Measurements from ENCODE around the gene NFIB. TPM values are rescaled to one million over a fixed set of nuclear protein-coding genes. Genes with fewer than 3 reads are reported as not detected.

NFIB gene
- total RNA-seq, 2 donors from 2014 or later = 74.4 to 80.1 TPM

DNA sequence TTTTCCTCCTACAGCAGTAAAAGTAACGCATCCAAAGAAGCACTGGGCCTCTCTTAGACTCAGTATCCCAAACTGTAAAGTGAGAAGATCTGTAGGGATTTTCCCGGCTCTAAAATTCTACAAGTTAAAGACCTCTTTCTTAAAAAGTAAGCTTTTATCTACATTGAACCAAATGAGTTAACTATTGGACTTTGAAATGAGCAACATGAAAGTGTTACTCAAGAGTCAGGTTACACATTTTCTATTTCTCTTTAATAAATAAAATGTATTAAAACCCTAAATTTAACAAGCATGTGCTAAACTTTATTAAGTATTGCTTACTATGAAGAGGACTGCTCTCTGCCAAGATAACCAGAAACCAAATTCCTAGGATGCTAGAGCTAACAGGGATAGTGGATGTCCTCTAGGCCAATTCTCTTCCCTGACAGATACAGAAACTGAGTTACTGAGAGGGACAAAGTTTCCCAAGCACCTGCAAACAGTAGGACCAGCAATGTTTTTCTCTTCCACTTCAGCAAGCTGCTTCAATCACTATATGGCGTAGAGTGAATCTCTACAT, 21.7 kb downstream of the NFIB start:
- no peaks in the 10 kb centered on the region for H3K9me3 ChIP-seq
- H3K4me3 ChIP-seq = no peak overlapping the region
- no peak for DNase-seq (ENCODE audit: low spot score)
- H3K36me3 ChIP-seq = no peaks in the 10 kb centered on the region
- H3K27ac ChIP-seq = peak overlapping the region in 1 of 2 donors; percentile 53
- H3K27me3 ChIP-seq = no peaks in the 10 kb centered on the region
- TF ChIP-seq CTCF (IDR thresholded peaks at IDR 0.05) = no peak
- peaks cover 0 to 35% of the 10 kb centered on the region in 2 donors for H3K4me1 ChIP-seq

DNA sequence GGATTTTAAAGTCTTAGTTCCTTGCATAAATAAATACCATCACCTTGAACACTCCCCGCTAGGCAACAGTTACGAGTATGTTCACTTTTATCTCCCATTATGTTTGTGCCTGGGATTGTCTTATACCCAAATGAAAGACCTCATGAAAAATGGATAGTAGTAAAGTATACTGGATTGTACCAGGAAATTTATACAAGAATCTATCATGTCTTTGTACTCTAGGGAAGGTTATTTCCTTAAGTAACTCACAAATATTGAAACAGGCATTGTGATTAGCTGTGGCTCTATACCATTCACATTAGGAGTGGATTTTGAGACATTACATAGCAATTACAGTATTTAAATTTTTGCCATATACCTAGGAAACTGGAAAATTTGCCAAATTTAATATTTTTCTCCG, 24.0 kb downstream of the NFIB start:
- H3K27me3 ChIP-seq = no peaks in the 10 kb centered on the region
- no peak overlapping the region for H3K27ac ChIP-seq
- H3K9me3 ChIP-seq = no peaks in the 10 kb centered on the region
- H3K36me3 ChIP-seq = no peaks in the 10 kb centered on the region
- DNase-seq (ENCODE audit: low spot score) = no peak
- peaks cover 0 to 28% of the 10 kb centered on the region in 2 donors for H3K4me1 ChIP-seq
- no peak overlapping the region for H3K4me3 ChIP-seq
- TF ChIP-seq CTCF (IDR thresholded peaks at IDR 0.05) = no peak

DNA sequence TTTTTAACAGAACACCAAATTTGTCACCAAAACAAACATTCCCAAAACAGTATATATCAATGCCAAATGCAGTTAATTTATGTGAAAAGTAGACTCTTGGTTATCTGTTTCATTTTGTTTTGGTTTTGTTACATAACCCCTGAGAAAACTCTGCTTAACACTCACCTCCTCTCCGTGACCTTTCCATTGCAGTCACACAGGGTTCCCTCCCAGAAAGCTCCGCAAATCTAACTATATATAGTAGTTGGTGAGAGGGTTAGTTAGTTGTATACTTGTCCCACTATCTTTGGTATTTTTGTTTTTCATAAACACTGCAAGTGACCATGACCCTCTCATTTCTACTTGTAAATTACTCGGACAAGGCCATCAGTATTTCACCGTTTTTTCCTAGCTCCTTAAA, 25.5 kb downstream of the NFIB start:
- H3K27ac ChIP-seq = peak overlapping the region in 1 of 2 donors; percentile 38

GRCh38 chr9:14286121-14286520, 27.8 kb downstream of the NFIB start:
- no peaks in the 10 kb centered on the region for H3K27me3 ChIP-seq
- DNase-seq (ENCODE audit: low spot score) = no peak
- H3K36me3 ChIP-seq = no peaks in the 10 kb centered on the region
- H3K9me3 ChIP-seq = no peaks in the 10 kb centered on the region
- H3K4me1 ChIP-seq = peaks cover 0 to 47% of the 10 kb centered on the region in 2 donors
- no peak overlapping the region for H3K4me3 ChIP-seq
- TF ChIP-seq CTCF (IDR thresholded peaks at IDR 0.05) = no peak
- no peak overlapping the region for H3K27ac ChIP-seq

More for the DNA sequence above, 25.5 kb downstream of the NFIB start:
- Histone ChIP-seq H3K4me1 (peaks cover 0 to 33% of the 10 kb centered on the region in 2 donors), H3K4me3 (no peak overlapping the region), H3K9me3 (no peaks in the 10 kb centered on the region), H3K36me3 (no peaks in the 10 kb centered on the region), H3K27me3 (no peaks in the 10 kb centered on the region)
- DNase-seq (ENCODE audit: low spot score) = no peak
- no peak for TF ChIP-seq CTCF (IDR thresholded peaks at IDR 0.05)

DNA sequence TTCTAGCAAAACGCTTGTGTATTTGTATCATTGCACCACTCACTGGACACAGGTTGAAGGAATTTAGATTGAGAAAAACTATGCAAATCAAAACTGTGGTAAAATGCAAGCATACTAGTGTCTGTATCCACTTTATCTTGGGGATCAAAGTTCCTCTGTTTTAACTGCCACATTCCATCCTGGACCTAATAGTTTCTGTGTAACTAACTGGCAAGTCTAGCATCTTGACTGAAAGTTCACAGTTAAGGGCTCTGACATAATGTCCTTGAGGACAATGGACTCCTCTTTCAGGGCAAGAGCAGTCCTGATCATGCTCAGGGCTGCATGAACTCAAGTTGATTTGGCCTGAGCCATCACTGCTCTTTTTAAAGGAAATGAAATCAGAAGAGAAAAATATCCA, 30.7 kb downstream of the NFIB start:
- Histone ChIP-seq H3K4me3 (no peak overlapping the region), H3K36me3 (no peaks in the 10 kb centered on the region), H3K27ac (no peak overlapping the region), H3K9me3 (no peaks in the 10 kb centered on the region), H3K27me3 (no peaks in the 10 kb centered on the region), H3K4me1 (peaks cover 0 to 54% of the 10 kb centered on the region in 2 donors)
- DNase-seq (ENCODE audit: low spot score) = no peak
- no peak for TF ChIP-seq CTCF (IDR thresholded peaks at IDR 0.05)

GRCh38 chr9:14281876-14282275, 32.1 kb downstream of the NFIB start:
- no peak overlapping the region for H3K27ac ChIP-seq
- H3K4me3 ChIP-seq = no peak overlapping the region
- no peaks in the 10 kb centered on the region for H3K27me3 ChIP-seq
- DNase-seq (ENCODE audit: low spot score) = no peak
- TF ChIP-seq CTCF (IDR thresholded peaks at IDR 0.05) = no peak
- peaks cover 0 to 67% of the 10 kb centered on the region in 2 donors for H3K4me1 ChIP-seq
- H3K9me3 ChIP-seq = no peaks in the 10 kb centered on the region
- no peaks in the 10 kb centered on the region for H3K36me3 ChIP-seq
